Bronchial epithelial cell (primary cell): Measurements from ENCODE around the gene ARHGAP20. TPM values are rescaled to one million over a fixed set of nuclear protein-coding genes. Genes with fewer than 3 reads are reported as not detected.

Experiments used
- DNase-seq: peaks from one replicate; pipeline ENCODE4 v3.0.0-alpha.2; 2010; ENCODE audit warnings: low read depth
- FAIRE-seq: peaks from 2 replicates; lab custom pipeline; 2011; peaks lifted over from hg19 to GRCh38; lab: Jason Lieb, UNC
- H3K27me3 ChIP-seq: 2 replicates; pipeline ENCODE4 v1.5.1; 2011; ENCODE audit warnings: low read length; ENCODE audit not compliant: control insufficient read depth, insufficient read depth
- H3K36me3 ChIP-seq: 2 replicates; pipeline ENCODE4 v1.5.1; 2011; ENCODE audit warnings: low read length; ENCODE audit not compliant: control insufficient read depth, insufficient read depth
- H3K4me3 ChIP-seq: 2 replicates; pipeline ENCODE4 v1.5.1; 2011; ENCODE audit warnings: mild to moderate bottlenecking, low read depth, low read length, control low read depth
- total RNA-seq: library from RNA; depleted of rRNA; stranded (reverse); fragments of >200 nt; gene quantifications from 2 replicates; pipeline ENCODE4 v1.2.1, GENCODE V29; 2014
- TF ChIP-seq, protein P1 (sequence below): IDR thresholded peaks from 2 replicates; pipeline ENCODE4 v1.5.1; 2011; ENCODE audit warnings: mild to moderate bottlenecking, moderate library complexity, low read length, control low read depth, inconsistent platforms; ENCODE audit not compliant: insufficient read depth, severe bottlenecking

ARHGAP20 gene
- total RNA-seq, 1 donor from 2014 or later = under 0.01 TPM

DNA sequence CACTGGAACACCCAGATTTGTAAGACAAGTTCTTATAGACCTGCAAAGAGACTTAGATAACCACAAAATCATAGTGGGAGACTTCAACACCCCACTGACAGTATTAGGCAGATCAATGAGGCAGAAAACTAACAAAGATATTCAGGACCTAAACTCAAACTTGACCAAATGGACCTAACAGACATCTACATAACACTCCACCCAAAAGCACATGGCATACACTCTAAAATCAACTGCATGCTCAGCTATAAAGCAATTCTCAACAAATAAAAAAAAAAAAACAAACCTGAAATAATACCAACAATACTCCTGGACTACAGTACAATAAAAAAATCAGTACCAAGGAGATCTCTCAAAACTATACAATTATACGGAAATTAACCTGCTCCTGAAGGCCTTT is 167.5 kb downstream of the ARHGAP20 start:
- FAIRE-seq = no peak
- no peak for DNase-seq
- Histone ChIP-seq H3K36me3 (no peaks in the 10 kb centered on the region), H3K4me3 (no peak overlapping the region), H3K27me3 (no peaks in the 10 kb centered on the region)
- TF ChIP-seq, protein P1, sequence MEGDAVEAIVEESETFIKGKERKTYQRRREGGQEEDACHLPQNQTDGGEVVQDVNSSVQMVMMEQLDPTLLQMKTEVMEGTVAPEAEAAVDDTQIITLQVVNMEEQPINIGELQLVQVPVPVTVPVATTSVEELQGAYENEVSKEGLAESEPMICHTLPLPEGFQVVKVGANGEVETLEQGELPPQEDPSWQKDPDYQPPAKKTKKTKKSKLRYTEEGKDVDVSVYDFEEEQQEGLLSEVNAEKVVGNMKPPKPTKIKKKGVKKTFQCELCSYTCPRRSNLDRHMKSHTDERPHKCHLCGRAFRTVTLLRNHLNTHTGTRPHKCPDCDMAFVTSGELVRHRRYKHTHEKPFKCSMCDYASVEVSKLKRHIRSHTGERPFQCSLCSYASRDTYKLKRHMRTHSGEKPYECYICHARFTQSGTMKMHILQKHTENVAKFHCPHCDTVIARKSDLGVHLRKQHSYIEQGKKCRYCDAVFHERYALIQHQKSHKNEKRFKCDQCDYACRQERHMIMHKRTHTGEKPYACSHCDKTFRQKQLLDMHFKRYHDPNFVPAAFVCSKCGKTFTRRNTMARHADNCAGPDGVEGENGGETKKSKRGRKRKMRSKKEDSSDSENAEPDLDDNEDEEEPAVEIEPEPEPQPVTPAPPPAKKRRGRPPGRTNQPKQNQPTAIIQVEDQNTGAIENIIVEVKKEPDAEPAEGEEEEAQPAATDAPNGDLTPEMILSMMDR = no peak

DNA sequence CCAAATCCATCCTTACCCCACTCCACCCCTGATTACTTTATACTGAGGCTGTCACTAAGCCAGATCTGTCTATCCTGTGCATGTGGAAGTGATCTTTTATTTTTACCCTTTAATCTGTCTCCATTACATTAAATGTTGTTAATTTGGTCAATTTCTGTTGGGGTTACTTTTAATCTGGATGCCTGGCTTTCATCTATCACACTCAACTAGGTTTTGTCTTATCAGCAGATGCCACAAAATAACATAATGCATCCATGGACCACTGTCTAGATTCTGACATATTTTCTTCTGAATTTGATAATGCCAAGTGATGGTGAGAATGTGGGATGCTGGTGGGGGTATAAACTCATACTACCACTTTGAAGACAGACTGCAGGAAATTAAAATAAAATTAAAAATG is 174.1 kb downstream of the ARHGAP20 start:
- TF ChIP-seq, protein P1 = no peak
- H3K36me3 ChIP-seq = no peaks in the 10 kb centered on the region
- H3K27me3 ChIP-seq = peaks cover 4% of the 10 kb centered on the region
- no peak overlapping the region for H3K4me3 ChIP-seq
- FAIRE-seq = no peak
- DNase-seq = no peak

DNA sequence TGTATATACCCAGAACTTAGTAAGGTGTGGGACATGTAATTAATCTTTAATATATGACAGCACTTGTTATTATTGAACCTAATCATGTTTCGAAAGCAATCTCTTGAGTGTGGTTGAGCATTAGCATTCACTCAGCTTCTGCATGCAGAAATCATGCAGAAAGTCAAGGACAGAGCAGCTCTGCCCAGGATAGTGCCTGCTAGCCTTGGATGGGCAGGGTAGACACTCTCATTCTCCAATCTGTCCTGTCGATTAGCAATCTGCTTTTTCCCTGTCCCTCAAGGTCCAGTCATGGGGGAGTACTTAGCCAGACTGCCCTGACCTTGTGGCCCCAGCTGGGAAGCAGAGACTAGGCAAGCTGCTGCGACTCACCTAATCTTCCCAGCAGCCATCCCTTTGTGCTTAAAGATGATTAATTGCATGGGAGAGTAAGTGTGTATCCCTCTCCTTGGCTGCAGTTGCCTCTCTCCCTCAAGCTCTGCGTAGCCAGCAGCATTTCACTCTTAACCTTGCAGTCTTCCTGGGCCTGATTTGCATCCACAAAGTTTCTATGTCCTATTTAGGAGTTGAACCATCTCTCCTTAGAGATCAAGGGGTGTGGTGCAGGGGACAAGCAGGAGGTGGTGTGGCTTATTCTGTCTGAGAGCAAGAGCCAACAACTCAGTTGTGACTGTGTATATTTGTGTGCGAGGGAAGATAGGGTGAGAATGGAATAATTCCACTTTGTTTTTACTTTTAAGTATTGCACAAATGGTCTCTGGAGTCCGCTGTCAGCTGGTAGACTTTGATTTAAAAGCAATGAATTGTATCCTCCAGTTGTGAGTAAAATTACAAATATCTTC is 181.1 kb downstream of the ARHGAP20 start:
- TF ChIP-seq, protein P1 = no peak
- no peaks in the 10 kb centered on the region for H3K27me3 ChIP-seq
- DNase-seq (peak; percentile 47), FAIRE-seq (peak; percentile 86)
- no peaks in the 10 kb centered on the region for H3K36me3 ChIP-seq
- no peak overlapping the region for H3K4me3 ChIP-seq

DNA sequence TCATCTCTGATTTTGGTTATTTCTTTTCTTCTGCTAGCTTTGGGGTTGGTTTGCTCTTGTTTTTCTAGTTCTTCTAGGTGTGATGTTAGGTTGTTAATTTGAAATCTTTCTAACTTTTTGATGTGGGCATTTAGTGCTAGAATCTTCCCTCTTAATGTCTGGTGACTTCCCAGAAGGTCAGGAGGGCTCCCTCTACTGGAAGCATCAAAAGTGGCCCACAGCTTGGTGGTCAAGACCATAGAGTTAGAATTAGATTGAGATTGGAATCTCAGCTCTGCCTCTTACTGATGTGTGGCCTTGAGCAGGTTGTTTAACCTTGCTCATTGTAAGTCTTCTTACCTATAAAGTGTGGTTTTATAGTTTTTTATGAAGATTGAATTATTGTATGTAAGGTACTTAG is 183.2 kb downstream of the ARHGAP20 start:
- Histone ChIP-seq H3K27me3 (no peaks in the 10 kb centered on the region), H3K36me3 (no peaks in the 10 kb centered on the region), H3K4me3 (no peak overlapping the region)
- TF ChIP-seq, protein P1 = peak; percentile 38
- peak; percentile 27 for DNase-seq
- no peak for FAIRE-seq

DNA sequence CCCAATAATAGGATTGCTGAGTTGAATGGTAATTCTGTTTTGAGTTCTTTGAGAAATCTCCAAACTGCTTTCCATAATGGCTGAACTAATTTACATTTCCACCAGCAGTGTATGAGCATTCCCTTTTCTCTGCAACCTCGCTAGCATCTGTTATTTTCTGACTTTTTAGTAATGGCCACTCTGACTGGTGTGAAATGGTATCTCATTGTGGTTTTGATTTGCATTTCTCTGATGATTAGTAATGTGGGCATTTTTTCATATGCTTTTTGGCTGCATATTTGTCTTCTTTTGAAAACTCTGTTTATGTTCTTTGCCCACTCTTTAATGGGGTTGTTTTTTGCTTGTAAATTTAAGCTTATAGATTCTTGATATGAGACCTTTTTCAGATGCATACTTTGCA is 185.1 kb downstream of the ARHGAP20 start:
- TF ChIP-seq, protein P1 = no peak

More for the DNA sequence above, 185.1 kb downstream of the ARHGAP20 start:
- Histone ChIP-seq H3K4me3 (no peak overlapping the region), H3K36me3 (no peaks in the 10 kb centered on the region), H3K27me3 (no peaks in the 10 kb centered on the region)
- DNase-seq = peak; percentile 25
- no peak for FAIRE-seq
